Prostate gland (tissue), 2 donors: Measurements from ENCODE around the gene LRATD1. TPM values are rescaled to one million over a fixed set of nuclear protein-coding genes. Genes with fewer than 3 reads are reported as not detected.

ENCODE experiments used
- DNase-seq: peaks from one replicate; pipeline ENCODE4 v3.0.0-alpha.2; 2019; ENCODE audit warnings: low spot score
- H3K27ac ChIP-seq, 2 donors: fragments of 200-600 bp; sonication (generic); 2 replicates each; pipeline ENCODE4 v1.5.1; 2017 to 2019
- H3K27me3 ChIP-seq: fragments of 200-600 bp; sonication (generic); replicated peaks from 2 replicates; pipeline ENCODE4 v1.5.1; 2019; ENCODE audit not compliant: insufficient read depth
- H3K36me3 ChIP-seq, 2 donors: fragments of 200-600 bp; sonication (generic); 1 replicate in 1 of 2; 2 replicates in 1 of 2; pipeline versions ENCODE4 v1.5.1 to v1.8.1; 2017 to 2019
- H3K4me1 ChIP-seq: fragments of 200-600 bp; sonication (generic); replicated peaks from 2 replicates; pipeline ENCODE4 v1.5.1; 2019
- H3K4me3 ChIP-seq, 2 donors: fragments of 200-600 bp; sonication (generic); 2 replicates each; pipeline ENCODE4 v1.5.1; 2017 to 2019
- H3K9me3 ChIP-seq: fragments of 200-600 bp; sonication (generic); 2 replicates; pipeline ENCODE4 v1.5.1; 2017
- POLR2A ChIP-seq: fragments of 450-650 bp; IDR thresholded peaks from one replicate; pipeline ENCODE4 v1.6.1; 2016; ENCODE audit warnings: antibody characterized with exemption, mild to moderate bottlenecking
- POLR2AphosphoS5 ChIP-seq: sonication (generic); formaldehyde crosslinking; IDR thresholded peaks from one replicate; pipeline ENCODE4 v1.6.1; 2017; ENCODE audit warnings: antibody characterized with exemption
- WGBS: methylation state at CpG from one replicate; pipeline ENCODE4 v1.1.5; 2018; 5-methylcytosine and 5-hydroxymethylcytosine counted together
- intact Hi-C: fragments of 100-400 bp; cut with DNase I; formaldehyde crosslinking; loops from one replicate; pipeline ENCODE4 v1.14.2; 2022
- total RNA-seq, 2 donors: library from RNA; depleted of rRNA; stranded (reverse); fragments of >200 nt; gene quantifications; one replicate each; pipeline ENCODE4 v1.1.0, GENCODE V29; 2016
- TF ChIP-seq, protein P1 (sequence below), 4 experiments: fragments of 200-600 bp in 2 of 4; fragments of 450-650 bp in 2 of 4; sonication (generic) in 2 of 4; IDR thresholded peaks; 1 replicate in 3 of 4; 2 replicates in 1 of 4; pipeline ENCODE4 v1.5.1; 2016 to 2019; ENCODE audit warnings: antibody characterized with exemption in 4 of 4, mild to moderate bottlenecking in 2 of 4, moderate library complexity in 2 of 4

The LRATD1 gene
- total RNA-seq, 2 donors from 2014 or later = 123 to 129 TPM

DNA sequence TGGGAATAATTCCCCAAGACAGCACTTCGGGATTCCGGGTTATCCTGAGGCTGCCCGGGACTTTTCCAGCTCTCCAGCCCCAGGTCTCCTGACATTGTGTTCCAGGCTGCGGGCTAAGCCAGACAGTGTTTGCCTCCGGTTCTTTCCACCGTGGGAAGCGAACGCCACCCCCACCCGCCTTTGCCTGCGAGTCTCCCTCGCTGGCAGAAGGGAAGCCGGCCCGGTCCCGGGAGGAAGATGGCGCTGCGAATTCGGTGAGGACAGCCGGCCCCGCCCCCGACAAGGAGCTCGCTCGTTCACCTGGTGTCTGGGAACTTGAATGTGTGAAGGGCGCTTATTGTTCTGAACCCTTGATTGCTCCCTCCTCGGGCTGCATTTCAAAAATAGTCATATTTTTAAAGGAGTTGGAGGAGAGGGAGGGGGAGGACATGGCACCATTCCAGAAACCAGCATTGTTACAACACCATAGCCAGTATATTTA lies 2.9 kb downstream of the LRATD1 start:
- WGBS = 0% methylated on average over 22 of the region's 24 CpGs

DNA sequence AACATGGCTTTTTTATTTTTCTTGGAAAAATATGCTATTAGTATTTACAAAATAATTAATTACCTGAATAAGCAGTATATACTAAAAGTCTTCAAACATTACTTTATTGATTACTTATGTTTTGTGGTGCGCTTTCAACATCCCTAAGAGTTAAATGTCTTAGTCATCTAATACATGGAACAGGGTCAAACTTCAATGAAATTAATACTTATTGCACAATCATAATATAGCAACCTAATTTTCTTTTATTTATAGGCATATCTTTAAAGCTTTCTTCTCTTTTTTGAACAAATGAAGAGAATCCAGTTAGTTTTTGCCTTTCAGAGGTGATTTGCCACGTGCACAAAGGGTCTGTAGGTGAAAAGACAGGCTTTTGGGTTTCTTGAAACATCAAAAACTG lies 6.0 kb downstream of the LRATD1 start:
- intact Hi-C loops = no loop called here
- Histone ChIP-seq H3K27ac (no peak overlapping the region), H3K27me3 (no peaks in the 10 kb centered on the region), H3K36me3 (no peaks in the 10 kb centered on the region), H3K4me3 (no peak overlapping the region), H3K4me1 (no peaks in the 10 kb centered on the region), H3K9me3 (no peaks in the 10 kb centered on the region)
- TF ChIP-seq, protein P1, sequence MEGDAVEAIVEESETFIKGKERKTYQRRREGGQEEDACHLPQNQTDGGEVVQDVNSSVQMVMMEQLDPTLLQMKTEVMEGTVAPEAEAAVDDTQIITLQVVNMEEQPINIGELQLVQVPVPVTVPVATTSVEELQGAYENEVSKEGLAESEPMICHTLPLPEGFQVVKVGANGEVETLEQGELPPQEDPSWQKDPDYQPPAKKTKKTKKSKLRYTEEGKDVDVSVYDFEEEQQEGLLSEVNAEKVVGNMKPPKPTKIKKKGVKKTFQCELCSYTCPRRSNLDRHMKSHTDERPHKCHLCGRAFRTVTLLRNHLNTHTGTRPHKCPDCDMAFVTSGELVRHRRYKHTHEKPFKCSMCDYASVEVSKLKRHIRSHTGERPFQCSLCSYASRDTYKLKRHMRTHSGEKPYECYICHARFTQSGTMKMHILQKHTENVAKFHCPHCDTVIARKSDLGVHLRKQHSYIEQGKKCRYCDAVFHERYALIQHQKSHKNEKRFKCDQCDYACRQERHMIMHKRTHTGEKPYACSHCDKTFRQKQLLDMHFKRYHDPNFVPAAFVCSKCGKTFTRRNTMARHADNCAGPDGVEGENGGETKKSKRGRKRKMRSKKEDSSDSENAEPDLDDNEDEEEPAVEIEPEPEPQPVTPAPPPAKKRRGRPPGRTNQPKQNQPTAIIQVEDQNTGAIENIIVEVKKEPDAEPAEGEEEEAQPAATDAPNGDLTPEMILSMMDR (IDR thresholded peaks at IDR 0.05) = no peak
- TF ChIP-seq POLR2AphosphoS5 = no peak
- TF ChIP-seq POLR2A = no peak
- 91% methylated on average over 2 of the region's 2 CpGs for WGBS
- DNase-seq = no peak

More for the DNA sequence above, 2.9 kb downstream of the LRATD1 start:
- intact Hi-C loops = no loop called here
- Histone ChIP-seq H3K4me1 (no peaks in the 10 kb centered on the region), H3K36me3 (no peaks in the 10 kb centered on the region), H3K27me3 (no peaks in the 10 kb centered on the region), H3K9me3 (no peaks in the 10 kb centered on the region), H3K4me3 (peak overlapping the region; percentile 55 to 56), H3K27ac (peak overlapping the region; percentile 82 to 86)
- TF ChIP-seq POLR2A = no peak
- TF ChIP-seq POLR2AphosphoS5 = peak; percentile 73
- TF ChIP-seq, protein P1 (IDR thresholded peaks at IDR 0.05) = peak in 3 of 4 experiments; percentile 12 to 32 (median 26)
- DNase-seq = peak; percentile 90

DNA sequence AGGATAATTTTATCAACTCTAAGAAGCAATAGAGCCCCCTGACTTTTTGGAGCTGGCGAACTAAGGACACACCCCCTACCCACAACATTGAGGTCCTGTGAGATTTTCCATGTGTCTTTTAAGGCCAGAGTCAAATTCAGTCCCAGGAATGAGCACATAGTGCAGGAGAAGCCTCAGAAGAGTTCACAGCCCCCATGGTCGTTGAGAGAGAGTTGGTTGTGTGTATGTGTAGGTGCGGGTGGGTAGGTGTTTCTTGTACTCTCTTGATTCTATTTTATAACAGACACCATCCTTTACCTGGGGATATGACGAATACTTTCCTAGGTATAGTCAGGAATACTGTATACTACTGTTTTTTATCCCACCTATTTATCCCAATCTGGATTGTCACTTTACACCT lies 8.6 kb downstream of the LRATD1 start:
- TF ChIP-seq, protein P1 (IDR thresholded peaks at IDR 0.05) = no peak
- no peak for TF ChIP-seq POLR2A
- no peak for TF ChIP-seq POLR2AphosphoS5
- WGBS = 90% methylated on average over 4 of the region's 4 CpGs
- intact Hi-C loops = no loop called here
- Histone ChIP-seq H3K36me3 (no peaks in the 10 kb centered on the region), H3K4me1 (no peaks in the 10 kb centered on the region), H3K27ac (no peak overlapping the region), H3K9me3 (no peaks in the 10 kb centered on the region), H3K4me3 (no peak overlapping the region), H3K27me3 (no peaks in the 10 kb centered on the region)
- no peak for DNase-seq

DNA sequence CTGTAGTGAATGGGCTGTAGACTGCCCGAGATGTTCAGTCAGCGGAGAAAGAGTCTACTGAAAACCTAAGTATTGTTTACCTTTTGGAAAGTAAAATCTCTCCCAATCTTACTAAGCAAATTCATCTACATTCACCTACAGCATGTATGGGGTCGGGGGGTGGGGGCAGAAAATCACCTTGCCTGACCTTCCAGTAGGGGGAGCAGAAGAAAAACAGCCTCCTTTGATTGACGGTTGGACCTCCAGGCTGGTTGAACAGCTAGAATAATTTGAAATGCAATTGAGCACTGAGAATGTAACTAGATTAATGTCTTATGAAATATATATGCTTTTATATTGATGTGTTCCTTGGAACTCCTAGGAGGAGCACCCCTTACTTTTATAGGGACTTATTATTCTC lies 10.0 kb downstream of the LRATD1 start:
- H3K36me3 ChIP-seq = no peaks in the 10 kb centered on the region
- 94% methylated on average over 4 of the region's 4 CpGs for WGBS
- TF ChIP-seq POLR2A (no peak), POLR2AphosphoS5 (no peak)
- TF ChIP-seq, protein P1 (IDR thresholded peaks at IDR 0.05) = no peak
- no peak overlapping the region for H3K27ac ChIP-seq
- no peaks in the 10 kb centered on the region for H3K4me1 ChIP-seq
- no peak overlapping the region for H3K4me3 ChIP-seq
- no peaks in the 10 kb centered on the region for H3K9me3 ChIP-seq
- no peak for DNase-seq
- no peaks in the 10 kb centered on the region for H3K27me3 ChIP-seq
- intact Hi-C loops = no loop called here

DNA sequence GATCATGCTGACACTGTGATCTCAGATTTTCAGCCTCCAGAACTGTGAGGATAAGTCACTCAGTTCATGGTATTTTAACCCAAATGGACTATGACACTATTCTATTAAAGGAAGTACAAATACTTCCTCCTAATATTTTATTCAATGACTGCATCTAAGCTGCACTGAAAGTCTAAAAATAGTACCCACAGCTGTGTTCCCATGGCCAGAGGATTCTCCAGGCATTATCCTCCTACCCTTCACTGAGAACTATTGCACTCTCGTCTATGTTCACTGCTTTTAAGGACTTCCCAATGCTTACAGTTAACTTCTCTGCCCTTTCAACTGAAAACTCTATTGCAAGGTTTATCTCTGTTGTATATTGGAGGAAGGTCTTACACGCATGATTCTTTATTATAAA lies 15.2 kb downstream of the LRATD1 start:
- DNase-seq = no peak
- 74% methylated on average over 2 of the region's 2 CpGs for WGBS
- Histone ChIP-seq H3K4me3 (no peak overlapping the region), H3K36me3 (no peaks in the 10 kb centered on the region), H3K9me3 (no peaks in the 10 kb centered on the region), H3K4me1 (no peaks in the 10 kb centered on the region), H3K27ac (no peak overlapping the region), H3K27me3 (no peaks in the 10 kb centered on the region)
- TF ChIP-seq POLR2A = no peak
- TF ChIP-seq POLR2AphosphoS5 = no peak
- TF ChIP-seq, protein P1 (IDR thresholded peaks at IDR 0.05) = no peak
- intact Hi-C loops = no loop called here
